HG02588 (cell line): ENCODE results near the gene TCEAL5.
"Not testable (repeated sequence)": the region's sequence is repeated elsewhere in the genome, so short reads cannot be mapped to it uniquely, and the experiment has no call there.

Experiments used
- ATAC-seq: cut with Tn5 transposase; IDR thresholded peaks from one replicate; pipeline ENCODE4 v1.9.1; 2021; ENCODE audit warnings: mild to moderate bottlenecking, moderate library complexity; ENCODE audit not compliant: unreplicated experiment

The TCEAL5 gene

GRCh38 chrX:103276581-103277002 lies at the start of gene TCEAL5:
Gene TCEAL5 (minus strand): TSS chrX:103276750. CDS start chrX:103274563, 2,187 bp downstream.
- ATAC-seq: no peak

DNA sequence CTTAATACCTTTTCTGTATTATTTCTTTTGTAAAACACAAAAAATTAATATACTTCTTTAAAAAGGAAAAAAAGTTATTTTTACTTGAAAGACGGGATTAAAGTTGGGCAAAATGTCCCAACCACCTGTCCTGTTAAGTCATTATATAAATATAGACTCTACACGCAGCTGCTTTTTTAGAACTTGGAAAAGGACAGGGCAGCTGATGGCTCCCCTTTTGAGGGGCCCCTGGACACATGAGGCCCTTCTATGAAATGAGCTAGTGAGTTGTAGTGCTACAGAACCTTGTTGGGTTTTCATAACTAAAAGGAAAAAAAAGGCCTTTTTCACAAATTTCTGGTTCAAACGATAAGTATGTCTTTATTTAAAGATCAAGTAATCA lies 34.8 kb upstream of the TCEAL5 start:
- no peak for ATAC-seq

DNA sequence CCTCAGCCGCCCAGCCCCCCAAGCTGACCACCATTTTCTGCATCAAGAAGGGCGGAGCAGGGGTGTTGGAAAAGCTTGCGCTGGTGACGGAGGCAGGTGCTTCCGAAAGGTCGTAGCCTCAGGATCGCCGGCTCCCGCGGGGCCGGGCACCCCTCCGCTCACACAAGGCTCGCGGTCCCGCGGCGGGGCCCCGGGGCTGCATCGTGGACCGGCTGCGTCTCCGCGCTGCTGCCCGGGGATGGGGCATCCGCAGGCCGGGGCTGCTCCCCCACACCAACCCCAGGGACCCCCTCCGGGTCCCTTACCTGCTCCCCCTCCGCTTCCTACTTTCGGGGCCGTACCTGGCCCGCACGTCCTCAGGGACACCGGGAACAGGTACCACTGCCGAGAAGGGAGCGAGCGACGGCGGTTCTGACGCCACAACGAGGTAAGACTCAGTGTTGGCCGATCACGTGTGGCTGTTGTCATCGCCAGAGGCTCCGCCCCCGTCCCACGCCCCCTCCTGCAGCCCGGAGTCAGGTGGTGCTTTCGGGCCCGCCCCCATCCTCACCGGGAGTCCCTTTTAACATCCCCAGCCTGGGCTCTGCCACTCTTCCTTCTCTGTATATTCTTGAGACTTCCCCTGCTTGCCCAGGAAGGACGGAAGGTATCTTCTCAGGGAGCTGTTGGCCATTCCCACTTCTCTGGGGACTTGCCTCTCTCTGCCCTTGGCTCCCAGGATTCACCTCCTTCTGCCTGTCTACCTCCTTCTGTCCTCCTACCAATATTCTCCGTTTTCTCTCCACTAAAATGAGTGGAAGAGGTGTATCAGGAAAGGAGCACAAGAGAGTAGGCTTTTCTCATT lies 34.2 kb upstream of the TCEAL5 start, which contains the start of gene BEX2:
Gene BEX2 (minus strand): TSS at position 436 of the 844 bp plus-strand sequence. CDS start 1,014 bp downstream, outside the sequence.
- peak; percentile 98 for ATAC-seq

GRCh38 chrX:103309860-103310554 lies 33.5 kb upstream of the TCEAL5 start:
- ATAC-seq: no peak

- ATAC-seq: not testable (repeated sequence)
These were observed 29.1 kb upstream of the TCEAL5 start for GRCh38 chrX:103305666-103306065.

DNA sequence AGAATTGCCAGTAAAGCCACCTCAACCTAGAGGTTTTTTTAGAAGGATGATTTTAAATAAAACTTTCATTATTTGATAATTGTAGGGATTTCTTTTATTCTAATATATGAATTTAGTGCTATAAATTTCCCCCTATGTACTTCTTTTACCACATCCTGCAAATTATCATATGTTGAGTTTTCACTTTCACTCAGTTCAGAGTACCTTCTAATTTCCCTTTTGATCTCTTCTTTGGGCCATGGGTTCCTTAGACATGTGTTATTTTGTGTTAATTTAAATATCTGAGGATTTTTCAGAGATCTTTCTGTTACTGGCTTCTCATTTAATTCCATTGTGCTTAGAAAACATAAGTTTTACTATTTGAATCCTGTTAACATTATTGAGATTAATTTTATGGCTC lies 28.2 kb upstream of the TCEAL5 start:
- ATAC-seq: no peak

GRCh38 chrX:103293118-103293517 lies 16.6 kb upstream of the TCEAL5 start:
- no peak for ATAC-seq

DNA sequence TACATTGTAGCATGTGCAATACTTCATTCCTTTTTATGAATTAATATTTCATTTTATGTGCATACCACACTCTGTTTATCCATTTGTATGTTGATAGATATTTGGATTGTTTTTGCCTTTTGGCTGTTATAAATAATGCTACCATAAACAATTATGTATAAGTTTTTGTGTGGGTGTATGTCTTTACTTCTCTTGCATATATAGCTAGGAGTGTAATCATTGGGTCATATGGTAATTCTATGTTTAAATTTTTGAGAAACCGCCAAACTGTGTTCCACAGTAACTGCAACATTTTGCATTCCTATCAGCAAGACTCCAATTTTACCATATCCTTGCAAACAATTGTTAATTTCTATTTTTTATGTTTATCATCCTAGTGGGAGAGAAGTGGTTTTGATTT lies 3.1 kb upstream of the TCEAL5 start:
- ATAC-seq: no peak

GRCh38 chrX:103275947-103276567 lies 493 bp downstream of the TCEAL5 start:
- ATAC-seq: no peak

DNA sequence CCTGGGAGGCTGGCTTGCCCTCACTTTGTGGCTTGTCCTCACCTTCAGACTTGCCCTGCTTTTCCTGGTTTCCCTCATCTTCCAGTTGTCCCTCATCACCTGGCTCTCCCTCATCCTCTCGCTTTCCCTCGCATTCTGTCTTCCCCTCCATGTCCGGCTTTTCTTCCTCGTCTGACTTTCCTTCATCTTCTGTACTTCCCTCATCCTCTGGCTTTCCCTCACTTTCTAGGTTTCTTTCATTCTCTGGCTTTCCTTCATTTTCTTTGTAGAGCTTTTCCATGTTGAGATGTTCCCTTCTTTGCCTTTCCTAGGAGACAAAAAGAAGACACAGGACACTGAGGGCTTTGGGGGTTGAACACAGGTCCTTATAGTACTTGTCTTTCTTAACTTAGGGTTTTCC lies 2.3 kb downstream of the TCEAL5 start:
- ATAC-seq: no peak

GRCh38 chrX:103258275-103258674 lies 18.3 kb downstream of the TCEAL5 start:
- ATAC-seq: no peak

GRCh38 chrX:103256651-103257050 lies 19.9 kb downstream of the TCEAL5 start:
- ATAC-seq: no peak

DNA sequence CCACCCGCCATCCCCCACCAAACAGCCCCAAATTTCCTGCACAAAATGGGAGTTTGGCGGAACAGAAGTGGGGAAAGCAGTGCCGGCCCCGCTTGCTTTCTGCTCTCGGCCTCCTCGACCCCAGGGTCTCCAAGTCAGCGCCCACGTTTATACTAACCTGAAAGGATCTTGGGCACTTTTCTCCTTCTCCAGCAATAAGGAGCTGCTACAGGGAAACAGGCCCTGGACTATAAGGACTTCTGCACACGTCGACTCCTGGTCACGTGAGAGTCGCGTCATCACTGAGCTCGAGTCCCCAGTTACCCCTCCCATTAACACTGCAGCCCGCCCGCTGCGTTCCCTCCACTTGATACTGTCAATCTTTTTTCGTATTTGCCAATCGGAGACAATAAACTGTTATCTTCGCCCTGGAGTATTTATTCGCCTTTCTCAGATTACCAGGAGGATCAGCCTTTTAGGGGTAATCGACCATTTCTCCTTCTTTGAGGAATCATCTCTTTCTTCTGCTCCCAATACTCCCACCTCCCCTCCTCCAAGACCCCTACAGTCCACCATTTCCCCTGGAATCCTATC lies 21.5 kb downstream of the TCEAL5 start, which contains the start of gene TCEAL8:
Gene TCEAL8 (minus strand): TSS at position 235 of the 573 bp plus-strand sequence. CDS start 1,176 bp downstream, outside the sequence.
- peak; percentile 96 for ATAC-seq

DNA sequence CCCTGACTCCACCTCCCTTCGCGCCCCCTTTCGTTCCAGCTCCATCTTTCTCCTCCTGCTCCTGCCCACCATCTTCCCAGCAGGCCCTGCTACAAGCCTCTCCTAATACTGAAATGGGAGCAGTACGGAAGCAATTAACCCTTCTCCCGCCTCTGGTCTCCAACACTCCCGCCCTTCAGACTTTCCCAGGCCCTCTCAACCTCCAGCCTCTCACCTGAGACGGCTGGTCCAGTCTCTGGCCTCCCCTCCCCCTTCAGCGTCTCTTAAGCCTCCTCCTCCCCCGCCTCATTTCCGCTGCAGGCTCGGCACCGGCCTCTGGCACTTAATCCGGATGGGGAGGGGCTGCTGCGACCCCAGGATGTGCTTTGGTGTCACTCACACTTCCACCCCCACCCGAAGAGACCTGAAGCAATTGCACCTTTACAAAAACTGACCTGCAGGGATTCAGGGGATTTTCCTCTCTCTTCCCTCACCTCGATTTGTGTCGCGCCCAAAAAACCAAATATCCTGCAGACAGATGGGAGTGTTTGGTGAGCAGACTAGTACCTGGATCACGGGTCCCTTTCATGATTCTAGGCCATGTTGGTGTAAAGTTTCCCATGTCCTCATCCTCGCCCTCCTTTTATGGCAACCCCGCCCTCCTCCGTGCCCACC lies 22.3 kb downstream of the TCEAL5 start:
- peak; percentile 63 for ATAC-seq

GRCh38 chrX:103253608-103254007 lies 22.9 kb downstream of the TCEAL5 start:
- no peak for ATAC-seq

DNA sequence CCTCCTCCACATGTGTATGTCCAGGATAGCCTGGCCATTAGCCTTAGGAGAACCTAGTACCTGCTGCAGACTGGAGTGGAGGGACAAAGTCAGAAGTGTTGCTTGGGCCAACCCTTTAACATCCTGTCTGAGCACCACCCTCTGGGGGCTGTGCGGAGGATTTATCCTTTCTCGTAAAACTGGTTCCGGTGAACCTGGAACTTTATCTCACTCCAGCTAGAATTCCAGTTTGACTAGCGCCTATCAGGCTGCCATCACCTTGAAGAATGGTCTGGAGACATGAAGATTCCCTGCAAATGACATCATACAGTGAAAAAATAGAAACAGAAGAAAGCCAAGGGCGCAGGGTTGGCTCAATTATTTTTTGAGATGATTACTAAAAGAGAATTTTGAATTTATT lies 25.6 kb downstream of the TCEAL5 start:
- no peak for ATAC-seq

GRCh38 chrX:103249805-103250204 lies 26.7 kb downstream of the TCEAL5 start:
- no peak for ATAC-seq

- no peak for ATAC-seq
These were observed 28.0 kb downstream of the TCEAL5 start for GRCh38 chrX:103248553-103248952.

DNA sequence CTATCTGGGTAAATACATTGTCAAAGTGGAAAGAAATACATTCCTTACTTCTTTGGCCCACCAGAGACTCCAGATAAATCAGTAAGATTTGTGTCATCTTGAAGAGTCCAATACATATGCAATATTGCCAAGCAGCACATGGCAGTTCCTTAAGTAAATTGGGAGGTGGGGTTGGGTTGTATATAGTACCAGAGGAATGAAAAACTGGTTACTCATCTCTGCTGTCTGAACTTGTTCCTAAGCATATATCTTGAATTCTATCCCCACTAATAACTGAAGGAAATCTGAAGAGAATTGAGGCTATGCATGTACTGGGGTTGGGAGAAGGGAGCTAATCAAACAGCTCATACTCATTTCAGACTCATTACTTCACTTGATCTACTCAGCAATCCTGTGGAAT lies 36.4 kb downstream of the TCEAL5 start:
- ATAC-seq: no peak

- no peak for ATAC-seq
These were observed 40.3 kb downstream of the TCEAL5 start for GRCh38 chrX:103236296-103236695.

DNA sequence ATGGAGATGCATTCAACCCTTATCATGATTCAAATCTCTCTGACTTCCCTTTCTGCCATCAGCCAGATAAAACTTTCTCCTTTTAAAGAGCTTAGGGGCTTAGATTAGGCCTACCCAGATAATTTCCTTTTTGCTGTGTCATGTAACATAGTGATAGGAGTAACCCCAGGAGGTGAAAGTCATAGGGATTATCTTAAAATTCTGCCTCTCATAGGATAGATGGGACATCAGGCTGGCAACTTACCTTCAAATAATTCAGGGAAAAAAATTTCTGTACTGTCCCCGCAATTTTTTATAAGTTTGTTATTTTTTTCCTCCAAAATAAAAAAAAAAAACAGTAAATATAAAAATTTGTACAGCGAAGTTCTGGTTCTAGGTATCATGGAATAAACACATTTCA lies 40.9 kb downstream of the TCEAL5 start:
- not testable (repeated sequence) for ATAC-seq
